Effector memory CD4-positive, alpha-beta T cell (primary cell): Measurements from ENCODE around the gene DPP9.

Experiments used
- DNase-seq, 3 donors: peaks; one replicate each; pipeline ENCODE4 v3.0.0-alpha.2; 2020
- H3K27ac ChIP-seq: 2 replicates; pipeline ENCODE4 v1.7.0; 2013; ENCODE audit warnings: mild to moderate bottlenecking, low read length, moderate library complexity; ENCODE audit not compliant: insufficient read depth, poor library complexity, severe bottlenecking
- H3K27me3 ChIP-seq: replicated peaks from 2 replicates; pipeline ENCODE4 v1.7.0; 2013; ENCODE audit warnings: mild to moderate bottlenecking, low read length; ENCODE audit not compliant: insufficient read depth, control insufficient read depth, poor library complexity, severe bottlenecking
- H3K36me3 ChIP-seq: 2 replicates; pipeline ENCODE4 v1.7.0; 2013; ENCODE audit warnings: mild to moderate bottlenecking, low read length, moderate library complexity; ENCODE audit not compliant: control insufficient read depth, insufficient read depth
- H3K4me1 ChIP-seq: 2 replicates; pipeline ENCODE4 v1.7.0; 2013; ENCODE audit warnings: low read length, mild to moderate bottlenecking; ENCODE audit not compliant: control insufficient read depth, insufficient read depth, poor library complexity, severe bottlenecking
- H3K4me3 ChIP-seq: 2 replicates; pipeline ENCODE4 v1.7.0; 2013; ENCODE audit warnings: low read length, low read depth, mild to moderate bottlenecking; ENCODE audit not compliant: insufficient read depth, poor library complexity, severe bottlenecking
- H3K9me3 ChIP-seq: 2 replicates; pipeline ENCODE4 v1.7.0; 2013; ENCODE audit warnings: mild to moderate bottlenecking, low read length, moderate library complexity; ENCODE audit not compliant: control insufficient read depth

The DPP9 gene

GRCh38 chr19:4702764-4703163 is 20.9 kb downstream of the DPP9 start:
- H3K27ac ChIP-seq: no peak overlapping the region
- H3K36me3 ChIP-seq: peaks cover 69% of the 10 kb centered on the region
- DNase-seq: no peak
- H3K9me3 ChIP-seq: no peaks in the 10 kb centered on the region
- H3K4me1 ChIP-seq: no peaks in the 10 kb centered on the region
- no peak overlapping the region for H3K4me3 ChIP-seq
- H3K27me3 ChIP-seq: no peaks in the 10 kb centered on the region

- Histone ChIP-seq H3K27me3 (no peaks in the 10 kb centered on the region), H3K4me1 (no peaks in the 10 kb centered on the region), H3K27ac (no peak overlapping the region)
Observed at GRCh38 chr19:4701557-4701956, 22.1 kb downstream of the DPP9 start.

GRCh38 chr19:4700693-4700970 is 23.0 kb downstream of the DPP9 start:
- H3K36me3 ChIP-seq: peaks cover 80% of the 10 kb centered on the region
- DNase-seq: no peak

More at GRCh38 chr19:4701557-4701956, 22.1 kb downstream of the DPP9 start:
- Histone ChIP-seq H3K36me3 (peaks cover 78% of the 10 kb centered on the region), H3K9me3 (no peaks in the 10 kb centered on the region), H3K4me3 (no peak overlapping the region)
- no peak for DNase-seq

GRCh38 chr19:4699826-4700692 is 23.6 kb downstream of the DPP9 start:
- Histone ChIP-seq H3K9me3 (no peaks in the 10 kb centered on the region), H3K27ac (no peak overlapping the region), H3K4me3 (no peak overlapping the region), H3K27me3 (no peaks in the 10 kb centered on the region), H3K36me3 (peaks cover 80% of the 10 kb centered on the region), H3K4me1 (no peaks in the 10 kb centered on the region)
- DNase-seq: no peak

More at GRCh38 chr19:4700693-4700970, 23.0 kb downstream of the DPP9 start:
- Histone ChIP-seq H3K9me3 (no peaks in the 10 kb centered on the region), H3K4me3 (no peak overlapping the region), H3K27ac (no peak overlapping the region), H3K27me3 (no peaks in the 10 kb centered on the region), H3K4me1 (no peaks in the 10 kb centered on the region)

- no peak for DNase-seq
- H3K4me3 ChIP-seq: no peak overlapping the region
- H3K36me3 ChIP-seq: peaks cover 90% of the 10 kb centered on the region
- no peaks in the 10 kb centered on the region for H3K9me3 ChIP-seq
- no peaks in the 10 kb centered on the region for H3K4me1 ChIP-seq
- H3K27ac ChIP-seq: no peak overlapping the region
- no peaks in the 10 kb centered on the region for H3K27me3 ChIP-seq
Observed at GRCh38 chr19:4697304-4697703, 26.3 kb downstream of the DPP9 start.

- Histone ChIP-seq H3K27me3 (no peaks in the 10 kb centered on the region), H3K4me1 (no peaks in the 10 kb centered on the region), H3K9me3 (no peaks in the 10 kb centered on the region), H3K27ac (no peak overlapping the region), H3K4me3 (no peak overlapping the region), H3K36me3 (peaks cover 83% of the 10 kb centered on the region)
- no peak for DNase-seq
Observed at GRCh38 chr19:4695224-4695731, 28.4 kb downstream of the DPP9 start.

- Histone ChIP-seq H3K27ac (no peak overlapping the region), H3K36me3 (peaks cover 83% of the 10 kb centered on the region), H3K9me3 (no peaks in the 10 kb centered on the region), H3K27me3 (no peaks in the 10 kb centered on the region), H3K4me1 (no peaks in the 10 kb centered on the region), H3K4me3 (no peak overlapping the region)
- DNase-seq: no peak
Observed at GRCh38 chr19:4694211-4694987, 29.2 kb downstream of the DPP9 start.

- H3K36me3 ChIP-seq: peaks cover 86% of the 10 kb centered on the region
- no peak for DNase-seq
- H3K9me3 ChIP-seq: no peaks in the 10 kb centered on the region
- no peak overlapping the region for H3K27ac ChIP-seq
- H3K4me3 ChIP-seq: no peak overlapping the region
- no peaks in the 10 kb centered on the region for H3K4me1 ChIP-seq
- H3K27me3 ChIP-seq: no peaks in the 10 kb centered on the region
Observed at GRCh38 chr19:4693471-4694121, 30.0 kb downstream of the DPP9 start.

- Histone ChIP-seq H3K4me1 (no peaks in the 10 kb centered on the region), H3K9me3 (no peaks in the 10 kb centered on the region), H3K27me3 (no peaks in the 10 kb centered on the region), H3K36me3 (peaks cover 86% of the 10 kb centered on the region), H3K27ac (no peak overlapping the region), H3K4me3 (no peak overlapping the region)
- no peak for DNase-seq
Observed at GRCh38 chr19:4693078-4693350, 30.6 kb downstream of the DPP9 start.
